T-helper 1 cell (primary cell): Measurements from ENCODE around the gene KCTD21.
A peak's percentile ranks its signal among the peaks of the same experiment; 100 is the strongest.

ENCODE experiments used
- DNase-seq, 5 donors: peaks; one replicate each; pipeline ENCODE4 v3.0.0-alpha.2; 2012 to 2020

Gene KCTD21

GRCh38 chr11:78170874-78171549 is 17.4 kb downstream of the KCTD21 start:
- no peak for DNase-seq

- DNase-seq, result no peak
These were observed 18.0 kb downstream of the KCTD21 start for GRCh38 chr11:78170413-78170812.

GRCh38 chr11:78168539-78169477 is 19.6 kb downstream of the KCTD21 start:
- DNase-seq, result no peak

DNA sequence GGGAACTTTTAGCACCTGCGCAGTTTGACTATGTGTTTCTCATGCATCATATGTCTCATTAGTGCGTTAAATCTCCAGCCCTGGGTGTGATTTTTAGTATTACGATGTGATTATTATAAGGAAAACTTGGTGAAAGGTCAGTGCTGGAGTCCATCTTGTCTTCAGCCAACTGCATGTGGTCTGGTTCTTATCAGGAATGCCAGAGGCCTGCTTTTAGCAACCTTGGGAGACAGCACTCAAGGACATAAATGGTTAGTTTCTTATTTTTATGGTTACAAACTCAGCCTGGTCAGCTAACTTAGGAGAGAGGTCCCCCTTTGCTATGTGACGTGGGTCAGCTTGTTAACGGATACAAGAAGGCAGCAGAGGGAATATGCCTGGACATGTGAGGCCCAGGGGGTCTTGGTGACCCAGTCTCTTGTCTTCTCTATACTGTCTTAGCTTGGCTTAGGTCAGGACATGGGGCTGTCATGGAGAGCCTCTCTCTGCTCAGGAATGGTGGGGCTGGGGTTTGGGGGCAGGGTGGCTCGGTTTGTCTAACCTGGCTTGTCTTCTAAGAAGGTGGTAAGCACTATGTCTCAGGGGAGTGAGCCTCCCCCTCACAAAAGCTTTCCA is 21.5 kb downstream of the KCTD21 start:
- DNase-seq, result no peak

- DNase-seq, result no peak
These were observed 24.0 kb downstream of the KCTD21 start for GRCh38 chr11:78164471-78164870.

DNA sequence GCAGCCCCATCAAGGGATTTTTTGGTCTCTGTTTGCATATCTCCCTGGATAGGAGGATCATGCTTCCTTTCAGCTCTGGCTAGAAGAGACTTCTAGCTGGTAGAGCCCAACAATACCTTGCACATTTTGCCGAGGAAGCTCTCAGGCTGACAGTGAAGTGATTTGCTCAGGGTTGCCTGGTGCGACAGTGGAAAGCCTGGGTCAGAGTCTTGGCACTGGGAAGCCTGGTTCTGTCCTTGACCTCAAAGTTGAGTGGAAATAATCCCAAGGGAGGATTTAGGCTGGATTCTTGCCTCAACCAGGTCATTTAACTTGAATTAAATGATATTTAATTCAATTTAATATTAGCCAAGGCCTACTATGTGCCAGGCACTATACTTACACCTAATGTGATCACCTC is 24.6 kb downstream of the KCTD21 start:
- DNase-seq, result no peak

GRCh38 chr11:78161962-78162371 is 26.5 kb downstream of the KCTD21 start:
- DNase-seq, result no peak

DNA sequence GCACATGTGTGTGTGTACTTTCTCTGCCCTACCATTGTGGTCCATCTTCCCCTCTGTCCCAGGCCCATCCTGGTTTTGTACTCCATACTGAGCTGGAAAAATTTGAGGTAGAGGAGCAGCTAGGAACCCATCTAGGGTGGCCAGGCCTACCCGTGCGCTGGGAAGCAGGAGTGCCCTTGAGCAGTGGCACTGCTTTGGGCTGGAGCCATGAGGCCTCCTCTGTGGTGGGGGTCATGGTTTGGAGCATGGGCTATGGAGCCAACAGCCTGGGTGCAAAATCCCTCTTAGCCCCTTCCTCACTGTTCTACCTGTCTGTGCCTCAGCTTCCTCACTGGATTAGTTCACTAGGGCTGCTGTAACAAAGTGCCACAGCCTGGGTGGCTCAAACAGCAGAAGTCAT is 27.1 kb downstream of the KCTD21 start:
- no peak for DNase-seq

DNA sequence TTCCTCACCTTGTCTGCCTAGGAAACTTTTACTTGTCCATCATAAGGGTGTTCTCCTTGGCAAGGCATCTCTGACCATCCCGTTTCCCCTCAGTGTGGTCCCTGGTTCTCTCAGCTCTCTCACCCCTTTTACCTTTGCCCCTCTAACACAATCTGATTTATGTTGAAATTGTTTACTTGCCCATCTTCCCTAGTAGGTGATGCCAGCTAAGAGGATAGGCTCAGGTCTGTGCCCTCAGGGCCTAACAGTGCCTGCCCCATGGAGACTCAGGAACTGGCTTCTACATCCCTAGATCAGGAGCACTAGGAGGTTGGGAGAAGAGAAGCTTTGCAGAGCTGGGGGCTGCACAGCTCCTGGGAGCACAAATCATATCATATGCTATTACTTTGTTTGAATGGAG is 27.9 kb downstream of the KCTD21 start:
- no peak for DNase-seq

DNA sequence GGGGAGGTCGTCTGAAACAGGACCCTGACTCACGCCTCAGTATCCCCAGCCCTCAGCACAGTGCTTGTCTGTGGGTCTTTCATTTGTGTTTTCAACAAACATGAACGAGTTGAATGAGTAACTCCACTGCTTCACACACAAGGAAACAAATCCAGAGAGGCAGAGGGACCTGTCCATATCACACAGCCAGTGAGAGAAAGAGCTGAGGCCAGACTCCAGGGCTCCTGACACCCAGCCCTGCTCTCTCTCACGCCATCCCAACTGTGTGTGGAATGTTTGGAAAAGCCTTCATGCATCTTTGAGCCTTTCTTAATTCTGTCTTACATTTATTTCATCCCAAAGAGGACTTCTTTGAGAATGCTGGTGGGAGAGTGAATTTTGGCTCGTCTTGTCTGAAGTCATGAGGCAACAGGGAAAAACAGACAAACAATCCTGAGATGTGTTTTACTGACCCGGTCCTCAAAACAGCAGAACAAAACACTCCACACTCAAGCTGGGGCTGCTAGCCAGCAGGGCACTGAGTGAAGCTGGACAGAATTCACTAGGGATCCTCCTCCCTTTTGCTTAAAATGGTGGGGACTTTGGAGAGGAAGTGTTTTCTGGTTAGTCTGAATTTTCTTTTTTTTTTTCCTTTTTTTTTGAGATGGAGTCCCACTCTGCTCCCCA is 29.3 kb downstream of the KCTD21 start:
- no peak for DNase-seq

- no peak for DNase-seq
These were observed 32.1 kb downstream of the KCTD21 start for GRCh38 chr11:78156127-78156844.

DNA sequence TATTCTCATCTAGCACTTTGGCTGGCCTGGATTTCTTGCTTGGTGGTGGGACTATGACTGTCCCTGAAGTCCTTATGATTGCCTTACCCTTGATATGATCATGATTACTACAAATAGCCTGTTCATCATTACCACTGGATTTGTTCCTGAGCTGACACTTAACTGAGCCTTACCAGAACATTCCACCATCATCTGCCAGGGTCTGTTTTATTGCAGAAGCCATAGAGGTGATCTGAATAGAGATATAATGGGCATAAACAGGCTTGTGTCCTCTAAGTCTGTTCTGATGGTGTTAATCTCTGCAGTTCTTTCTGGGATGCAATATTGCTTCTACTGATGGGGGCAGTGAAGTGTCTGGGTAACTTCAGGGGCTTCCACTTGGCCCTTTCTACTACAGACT is 36.6 kb downstream of the KCTD21 start:
- DNase-seq, result no peak

DNA sequence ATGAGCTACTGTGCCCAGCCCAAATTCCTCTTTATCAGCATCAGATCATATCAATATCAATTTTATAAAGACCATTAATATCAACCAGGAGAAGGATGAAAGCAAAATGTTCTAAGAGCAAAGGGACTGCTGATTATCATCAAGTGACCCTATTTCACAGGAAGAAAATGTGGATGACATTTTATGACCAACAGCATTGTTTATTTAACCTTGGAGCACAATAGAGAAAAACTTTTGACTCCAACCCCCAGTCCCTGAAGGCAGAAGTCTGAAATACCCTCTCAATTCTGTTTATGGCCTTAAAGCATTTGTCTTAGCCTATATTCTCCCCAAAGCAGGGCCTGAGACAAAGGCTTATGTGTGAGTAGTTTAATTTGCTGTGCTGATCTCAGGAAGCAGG is 37.7 kb downstream of the KCTD21 start:
- no peak for DNase-seq

- no peak for DNase-seq
These were observed 38.1 kb downstream of the KCTD21 start for GRCh38 chr11:78150346-78150745.

GRCh38 chr11:78149646-78150045 is 38.8 kb downstream of the KCTD21 start:
- peak in 1 of 5 donors; percentile 22 for DNase-seq

DNA sequence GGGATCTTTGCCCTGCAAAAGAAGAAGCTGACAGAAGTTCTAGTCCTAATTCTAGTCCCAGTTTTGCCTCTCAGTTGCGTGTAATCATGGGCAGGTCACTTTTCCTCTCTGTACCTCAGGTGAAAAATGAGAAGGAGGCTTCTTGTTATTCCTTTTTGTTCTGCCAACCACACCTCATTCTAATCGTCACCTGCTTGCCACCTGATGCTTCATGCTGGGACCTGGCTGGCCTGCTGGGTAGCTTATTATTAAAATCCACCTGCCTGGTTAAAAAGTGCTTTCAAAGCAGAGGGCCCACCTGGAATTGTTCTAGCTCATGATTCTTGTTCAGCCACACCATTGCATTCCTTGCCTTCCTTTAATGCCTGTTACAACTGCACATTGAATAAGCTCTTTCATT is 40.6 kb downstream of the KCTD21 start:
- DNase-seq, result no peak

DNA sequence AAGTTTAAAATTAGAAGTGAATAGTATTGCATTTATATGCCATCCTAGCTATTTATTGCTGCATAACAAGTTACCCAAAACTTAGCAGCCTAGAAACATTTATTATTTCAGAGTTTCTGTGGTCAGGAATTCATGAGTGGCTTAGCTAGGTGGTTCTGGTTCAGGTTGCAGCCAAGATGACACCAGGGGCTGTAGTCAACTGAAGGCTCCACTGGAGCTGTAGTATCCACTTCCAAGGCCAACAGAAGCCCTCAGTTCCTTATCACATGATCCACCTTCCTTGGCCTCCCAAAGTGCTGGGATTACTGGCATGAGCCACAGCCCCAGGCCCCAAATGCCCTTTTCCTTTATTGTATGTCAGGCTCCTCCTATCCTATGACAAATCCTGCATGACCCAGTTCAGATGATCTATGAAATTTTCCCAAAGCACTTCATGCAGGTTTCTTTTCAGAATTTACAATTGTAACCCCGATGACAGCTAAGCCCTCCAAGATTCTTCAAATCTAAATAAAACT is 42.9 kb downstream of the KCTD21 start:
- DNase-seq, result no peak

DNA sequence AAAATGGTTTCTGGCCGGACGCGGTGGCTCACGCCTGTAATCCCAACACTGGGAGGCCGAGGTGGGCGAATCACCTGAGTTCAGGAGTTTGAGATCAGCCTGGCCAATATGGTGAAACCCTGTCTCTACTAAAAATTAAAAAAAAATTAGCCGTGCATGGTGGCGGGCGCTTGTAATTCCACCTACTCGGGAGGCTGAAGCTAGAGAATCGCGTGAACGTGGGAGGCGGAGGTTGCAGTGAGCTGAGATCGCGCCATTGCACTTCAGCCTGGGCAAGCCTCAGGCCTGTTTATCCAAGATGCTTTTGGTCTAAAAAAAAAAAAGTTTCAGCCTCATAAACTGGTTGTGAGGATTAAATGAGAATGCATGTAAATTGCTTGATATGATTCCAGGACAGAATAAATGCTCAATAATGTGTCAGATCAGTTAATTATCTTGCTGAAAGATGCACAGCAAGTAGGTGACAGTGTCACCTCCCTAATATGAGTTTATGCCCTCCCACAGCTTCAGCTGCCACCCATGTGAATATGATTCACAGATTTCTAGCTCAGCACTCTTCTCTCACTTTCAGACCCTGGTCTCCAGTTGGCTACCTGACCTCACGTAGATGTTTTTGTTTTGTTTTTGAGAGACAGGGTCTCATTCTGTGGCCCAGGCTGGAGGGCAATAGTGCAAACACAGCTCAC is 47.9 kb downstream of the KCTD21 start:
- DNase-seq, result peak in 1 of 5 donors; percentile 10

- peak; percentile 89 to 97 (median 92) for DNase-seq
These were observed 48.7 kb downstream of the KCTD21 start, which contains the start of gene ALG8 for GRCh38 chr11:78139422-78140391. ALG8 (minus strand) TSS chr11:78139626; CDS start chr11:78139588, 38 bp downstream.
